ENCODE results near the gene C9.
"Not testable (repeated sequence)": the region's sequence is repeated elsewhere in the genome, so short reads cannot be mapped to it uniquely, and the experiment has no call there.

Gene C9

DNA sequence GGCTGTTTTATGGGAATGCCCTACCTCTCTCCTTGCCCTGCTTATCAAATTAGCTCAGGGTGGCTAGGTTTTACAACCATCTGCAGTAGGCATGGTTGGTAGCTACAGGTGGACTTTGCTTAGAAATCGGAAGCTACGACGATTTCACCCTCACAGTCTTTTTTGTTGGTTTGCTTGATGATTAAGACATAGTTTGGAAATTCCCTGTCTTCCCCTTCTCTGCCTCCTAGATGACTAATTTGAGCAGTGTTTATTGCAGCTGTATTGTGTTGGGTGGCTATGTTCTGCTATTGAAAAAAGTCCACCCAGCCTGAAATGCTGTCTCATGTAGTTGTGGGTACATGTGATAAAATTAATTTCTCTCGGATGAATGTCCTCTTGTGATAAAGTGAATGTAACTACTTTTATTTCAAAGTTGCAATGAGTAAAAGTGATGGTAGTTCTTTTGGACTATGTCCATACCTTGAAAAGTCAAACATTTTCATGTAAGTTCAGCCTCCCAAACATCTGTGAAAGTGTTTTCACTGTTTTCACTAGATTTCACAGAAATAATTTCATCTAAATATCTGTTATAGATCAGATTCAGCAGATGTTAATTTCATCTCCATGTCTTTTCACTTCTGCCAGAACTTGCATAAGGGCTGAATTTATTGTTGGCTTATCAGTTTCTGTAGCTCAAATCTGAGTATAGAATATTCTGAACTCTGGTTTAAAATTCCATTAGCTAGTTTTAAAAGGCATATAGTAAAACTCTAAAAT is 107.6 kb downstream of the C9 start:
- DNase-seq = peak; percentile 73

DNA sequence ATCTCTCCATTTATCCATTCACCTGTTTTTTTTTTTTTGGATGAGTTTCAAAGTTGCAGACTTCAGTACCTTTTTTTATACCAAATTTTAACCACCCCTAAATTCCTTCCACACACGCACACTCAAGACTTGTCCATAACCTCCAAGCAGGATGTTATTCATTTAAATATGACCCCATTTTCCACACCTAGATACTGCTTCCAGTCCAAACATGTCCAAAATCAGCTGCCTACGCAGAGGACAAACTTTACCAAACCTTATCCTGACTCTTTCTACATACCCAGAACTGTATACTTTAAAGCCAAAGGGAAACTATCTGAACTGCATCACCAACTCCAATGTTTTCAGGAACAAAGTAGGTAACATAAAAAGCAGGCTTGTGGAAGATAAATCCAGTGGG is 108.9 kb downstream of the C9 start:
- DNase-seq = no peak

DNA sequence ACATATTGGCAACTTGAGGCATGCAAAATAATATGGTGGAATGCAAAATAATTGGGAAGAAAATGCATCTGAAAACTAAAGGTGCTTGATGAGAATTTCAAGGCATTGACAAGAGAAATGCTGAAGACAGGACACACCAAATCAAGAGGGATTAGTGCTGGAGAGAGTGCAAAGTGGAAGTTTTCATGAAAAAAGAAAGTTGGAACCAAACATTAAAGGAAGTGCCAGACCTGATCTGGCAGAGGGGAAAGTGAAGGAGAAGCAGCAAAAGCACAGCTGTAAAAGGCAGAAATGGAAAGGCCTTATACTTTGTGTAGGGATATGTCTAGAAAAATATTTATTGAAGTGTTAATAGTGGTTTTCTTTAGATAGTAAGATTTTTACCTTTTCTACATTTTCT is 109.6 kb downstream of the C9 start:
- no peak for DNase-seq

DNA sequence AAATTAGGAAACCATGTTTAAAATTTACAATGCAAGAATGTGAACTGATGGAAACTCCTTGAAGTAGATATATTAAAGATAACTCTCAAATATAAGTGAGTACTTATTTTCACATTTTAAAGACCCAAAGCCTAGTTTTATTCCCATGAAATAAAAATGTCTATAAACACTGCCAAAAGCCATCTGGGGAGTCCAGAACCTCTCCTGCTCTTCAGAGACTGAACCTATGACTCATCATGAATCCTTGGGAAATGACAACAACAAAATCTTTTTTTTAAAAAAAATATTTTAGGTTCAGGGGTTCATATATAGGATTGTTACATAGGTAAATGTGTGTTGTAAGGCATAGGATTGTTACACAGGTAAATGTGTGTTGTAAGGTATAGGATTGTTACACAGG is 111.1 kb downstream of the C9 start:
- peak; percentile 12 for DNase-seq

DNA sequence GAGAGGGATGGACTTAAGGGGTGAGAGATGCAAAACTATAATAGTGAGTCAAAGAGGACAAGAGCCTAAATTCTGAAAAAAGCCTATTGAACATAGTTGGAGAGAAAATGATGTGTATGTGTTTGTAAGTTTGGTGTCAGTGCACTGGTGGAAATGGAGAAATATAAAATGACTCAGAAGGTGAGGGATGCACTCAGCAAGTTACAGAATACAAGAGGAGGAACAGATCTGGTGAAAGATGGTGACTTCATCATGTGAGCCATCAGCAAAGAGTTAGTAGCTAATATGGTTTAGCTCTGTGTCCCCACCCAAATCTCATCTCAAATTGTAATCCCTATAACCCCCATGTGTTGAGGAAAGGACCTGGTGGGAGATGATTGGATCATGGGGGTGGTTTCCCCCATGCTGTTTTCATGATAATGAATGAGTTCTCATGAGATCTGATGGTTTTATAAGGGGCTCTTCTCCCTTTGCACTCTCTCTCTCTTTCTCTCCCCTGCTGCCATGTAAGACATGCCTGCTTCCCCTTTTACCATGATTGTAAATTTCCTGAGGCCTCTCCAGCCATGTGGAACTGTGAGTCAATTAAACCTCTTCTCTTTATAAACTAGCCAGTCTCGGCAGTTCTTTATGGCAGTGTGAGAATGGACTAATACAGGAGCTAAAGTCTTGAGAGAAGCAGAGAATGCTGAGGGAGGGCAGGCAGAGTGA is 114.6 kb downstream of the C9 start:
- DNase-seq = no peak

GRCh38 chr5:39249069-39249468 is 115.2 kb downstream of the C9 start:
- no peak for DNase-seq

DNA sequence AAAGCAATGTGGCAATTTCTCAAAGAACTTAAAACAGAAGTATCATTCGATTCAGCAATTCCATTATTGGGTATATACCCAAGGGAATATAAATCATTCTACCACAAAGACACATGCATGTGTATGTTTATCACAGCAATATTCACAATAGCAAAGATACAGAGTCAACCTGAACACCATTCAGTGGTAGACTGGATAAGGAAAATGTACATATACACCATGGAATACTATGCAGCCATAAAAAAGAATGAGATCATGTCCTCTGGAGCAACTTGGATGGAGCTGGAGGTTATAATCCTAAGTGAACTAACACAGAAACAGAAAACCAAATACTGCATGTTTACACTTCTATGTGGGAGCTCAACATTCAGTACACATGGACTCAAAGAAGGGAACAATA is 123.5 kb downstream of the C9 start:
- no peak for DNase-seq

DNA sequence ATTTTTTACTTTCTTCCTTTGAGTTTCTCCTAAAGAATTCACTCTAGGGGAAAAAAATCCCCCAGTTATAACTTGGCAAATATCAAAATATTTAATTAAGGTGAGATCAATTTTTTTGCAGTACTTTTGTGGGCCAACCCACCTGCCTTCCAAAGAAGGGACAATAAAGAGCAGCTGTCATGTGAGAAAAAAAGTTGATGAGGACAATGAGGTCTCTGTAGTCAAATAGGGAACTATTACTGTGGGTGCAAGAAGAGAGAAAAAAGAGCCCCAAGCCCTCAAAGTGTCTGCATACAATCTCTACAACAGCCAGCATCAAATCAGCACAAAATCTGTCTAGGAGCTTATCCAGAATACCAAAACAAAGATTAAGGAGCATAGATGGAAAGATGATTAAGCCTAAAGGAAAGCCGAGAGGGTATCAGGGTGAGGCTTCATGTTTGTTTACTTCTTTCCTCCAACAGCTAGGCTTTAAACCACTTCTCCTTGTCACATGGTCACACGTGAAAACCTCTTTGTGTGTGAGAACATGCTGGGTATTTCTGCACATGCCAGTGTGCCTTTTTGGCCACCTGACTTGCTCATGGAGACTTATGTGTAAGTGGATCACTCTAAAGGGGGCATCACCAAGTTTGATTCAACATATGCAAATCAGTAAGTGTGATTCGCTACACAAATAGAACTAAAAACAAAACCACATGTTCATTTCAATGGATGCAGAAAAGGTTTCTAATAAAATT is 125.8 kb downstream of the C9 start:
- no peak for DNase-seq

DNA sequence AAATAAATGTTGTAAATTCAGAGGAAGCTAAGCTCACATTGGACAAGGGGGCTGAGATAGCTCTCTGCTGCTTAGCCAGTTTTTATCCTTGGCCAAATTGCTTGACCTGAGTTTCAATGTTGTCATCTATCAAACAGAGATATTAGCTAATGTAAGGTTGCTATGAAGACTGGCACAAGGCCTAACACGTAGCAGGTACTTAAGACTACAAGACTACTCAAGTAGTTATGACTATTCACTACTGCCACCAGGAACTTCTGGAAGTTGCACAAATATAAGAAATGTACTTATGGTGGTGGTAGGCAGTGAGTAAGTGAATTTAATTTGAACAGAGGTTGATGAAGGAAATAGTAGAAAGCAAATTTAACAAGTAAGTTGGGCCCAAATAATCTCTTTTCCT is 127.6 kb downstream of the C9 start:
- no peak for DNase-seq

GRCh38 chr5:39235648-39236047 is 128.6 kb downstream of the C9 start:
- no peak for DNase-seq

- not testable (repeated sequence) for DNase-seq
These were observed 129.8 kb downstream of the C9 start for GRCh38 chr5:39234494-39234893.

Measured in fibroblast of skin of abdomen (primary cell).